RWPE1 (cell line): Measurements from ENCODE around the gene SHROOM3.
"Not testable (repeated sequence)": the region's sequence is repeated elsewhere in the genome, so short reads cannot be mapped to it uniquely, and the experiment has no call there.

Source experiments
- CTCF ChIA-PET: fragments of 350-600 bp; sonication (Branson Sonifier 250); formaldehyde crosslinking; extraction: SDS; loops from one replicate; lab custom pipeline; 2021; lab: Yijun Ruan, JAX
- POLR2A ChIA-PET: fragments of 400-600 bp; formaldehyde crosslinking; extraction: SDS; loops from one replicate; lab custom pipeline; 2020; ENCODE audit warnings: antibody characterized with exemption; ENCODE audit not compliant: low non-redundant PET; lab: Yijun Ruan, JAX
- DNase-seq: peaks from one replicate; pipeline ENCODE4 v3.0.0; 2012; ENCODE audit warnings: low spot score
- H3K27ac ChIP-seq: fragments of 450-650 bp; 2 replicates; pipeline ENCODE4 v1.5.1; 2017
- TF ChIP-seq, protein P1 (sequence below): fragments of 450-650 bp; conservative IDR thresholded peaks from 2 replicates; pipeline ENCODE4 v1.5.1; 2017; ENCODE audit warnings: low read depth, mild to moderate bottlenecking

The SHROOM3 gene

GRCh38 chr4:76606645-76607265 lies 171.7 kb downstream of the SHROOM3 start:
- CTCF ChIA-PET = no interaction called here
- TF ChIP-seq, protein P1, sequence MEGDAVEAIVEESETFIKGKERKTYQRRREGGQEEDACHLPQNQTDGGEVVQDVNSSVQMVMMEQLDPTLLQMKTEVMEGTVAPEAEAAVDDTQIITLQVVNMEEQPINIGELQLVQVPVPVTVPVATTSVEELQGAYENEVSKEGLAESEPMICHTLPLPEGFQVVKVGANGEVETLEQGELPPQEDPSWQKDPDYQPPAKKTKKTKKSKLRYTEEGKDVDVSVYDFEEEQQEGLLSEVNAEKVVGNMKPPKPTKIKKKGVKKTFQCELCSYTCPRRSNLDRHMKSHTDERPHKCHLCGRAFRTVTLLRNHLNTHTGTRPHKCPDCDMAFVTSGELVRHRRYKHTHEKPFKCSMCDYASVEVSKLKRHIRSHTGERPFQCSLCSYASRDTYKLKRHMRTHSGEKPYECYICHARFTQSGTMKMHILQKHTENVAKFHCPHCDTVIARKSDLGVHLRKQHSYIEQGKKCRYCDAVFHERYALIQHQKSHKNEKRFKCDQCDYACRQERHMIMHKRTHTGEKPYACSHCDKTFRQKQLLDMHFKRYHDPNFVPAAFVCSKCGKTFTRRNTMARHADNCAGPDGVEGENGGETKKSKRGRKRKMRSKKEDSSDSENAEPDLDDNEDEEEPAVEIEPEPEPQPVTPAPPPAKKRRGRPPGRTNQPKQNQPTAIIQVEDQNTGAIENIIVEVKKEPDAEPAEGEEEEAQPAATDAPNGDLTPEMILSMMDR = no peak
- POLR2A ChIA-PET = no interaction called here
- no peak overlapping the region for H3K27ac ChIP-seq
- no peak for DNase-seq

DNA sequence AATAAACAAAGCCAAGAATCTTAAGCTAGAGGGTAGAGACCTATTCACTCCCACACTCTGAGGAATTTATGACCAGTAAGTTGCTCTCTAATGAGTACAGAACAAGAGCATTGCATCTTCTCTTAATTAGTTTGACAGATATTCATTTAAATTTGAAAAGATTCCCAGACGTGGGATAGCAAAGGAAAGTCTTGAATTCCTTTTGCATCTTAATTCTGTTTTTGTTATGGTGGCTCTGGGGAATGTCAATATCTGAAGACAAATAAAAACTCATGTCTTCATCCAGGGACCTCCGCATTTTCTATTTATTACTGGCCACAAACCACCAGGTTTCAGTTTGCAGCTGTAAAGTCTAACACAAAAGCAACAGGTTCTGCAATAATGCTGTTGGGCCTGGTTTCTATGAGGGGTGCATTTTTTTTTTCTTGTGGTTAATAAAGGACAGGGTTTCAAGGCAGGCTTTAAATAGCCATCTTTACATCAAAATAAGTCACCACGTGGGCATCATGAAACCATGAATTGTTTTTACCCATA lies 172.3 kb downstream of the SHROOM3 start:
- ChIA-PET CTCF (no interaction called here), POLR2A (no interaction called here)
- no peak for DNase-seq
- H3K27ac ChIP-seq = no peak overlapping the region
- TF ChIP-seq, protein P1 = no peak

DNA sequence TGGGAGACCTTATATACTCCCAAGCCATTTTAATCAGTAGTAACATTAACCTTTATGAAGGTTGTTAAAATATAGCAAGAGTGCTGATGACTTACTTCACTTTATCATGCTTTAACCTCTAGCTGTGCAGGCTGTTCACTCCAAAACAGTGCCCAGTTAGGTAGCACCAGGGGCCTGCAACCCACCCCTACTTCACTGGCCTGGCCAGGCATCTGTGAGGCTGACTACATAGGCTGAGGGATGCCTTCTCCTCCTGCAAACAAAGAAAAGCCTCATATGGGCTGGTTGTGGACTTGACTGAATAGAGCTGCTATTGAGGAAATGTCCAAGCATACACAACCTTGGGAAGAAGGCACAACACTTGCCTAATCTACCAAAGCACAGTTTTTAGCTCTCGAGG lies 172.8 kb downstream of the SHROOM3 start:
- ChIA-PET CTCF (no interaction called here), POLR2A (no interaction called here)
- TF ChIP-seq, protein P1 = no peak
- no peak overlapping the region for H3K27ac ChIP-seq
- DNase-seq = no peak

- CTCF ChIA-PET = interaction anchor here (0.5 kb wide), 1 partner anchor 1043 kb away, joined by 3 read pairs; no protein-coding TSS in a partner anchor
- not testable (repeated sequence) for H3K27ac ChIP-seq
Measured at GRCh38 chr4:76608549-76608948, 173.5 kb downstream of the SHROOM3 start.

DNA sequence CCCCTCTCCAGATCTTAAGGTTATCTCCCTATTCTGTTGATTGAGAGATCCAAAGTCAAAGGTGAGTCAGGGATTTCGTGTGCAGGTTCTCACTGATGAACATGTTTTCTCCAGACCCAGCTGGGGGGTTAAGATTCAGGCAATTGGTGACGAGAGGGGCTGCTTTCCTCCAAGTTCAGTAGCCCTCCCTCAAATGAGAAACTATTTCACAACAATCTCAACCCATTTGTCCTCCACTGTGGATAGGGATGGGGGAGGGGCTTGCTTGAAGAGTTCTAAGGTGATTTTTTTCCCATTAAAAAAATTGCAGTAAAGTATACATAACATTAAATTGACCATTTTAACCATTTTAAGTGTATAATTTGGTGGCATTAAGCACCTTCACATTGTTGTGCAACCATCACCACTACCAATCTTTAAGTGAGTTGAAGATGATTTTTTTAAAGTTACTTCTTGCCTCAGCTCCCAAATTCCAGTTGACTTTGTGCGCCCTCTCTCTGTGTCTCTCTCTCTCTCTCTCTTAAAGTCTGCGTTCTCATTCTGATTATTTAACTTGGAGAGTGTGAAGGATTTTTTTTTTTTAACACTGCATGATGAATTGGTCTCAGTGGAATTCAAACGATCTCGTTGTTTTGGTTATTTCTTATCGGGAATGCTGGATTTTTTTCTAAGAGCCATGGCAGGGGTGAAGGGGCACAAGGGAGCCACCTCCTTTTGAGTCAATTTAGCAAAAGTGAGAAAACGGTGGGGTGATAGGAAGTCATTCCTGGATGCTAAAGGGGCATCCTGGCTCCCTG lies 175.9 kb downstream of the SHROOM3 start:
- CTCF ChIA-PET = no interaction called here
- POLR2A ChIA-PET = no interaction called here
- TF ChIP-seq, protein P1 = no peak
- DNase-seq = no peak
- no peak overlapping the region for H3K27ac ChIP-seq

More at GRCh38 chr4:76608549-76608948, 173.5 kb downstream of the SHROOM3 start:
- DNase-seq, POLR2A ChIA-PET: not testable (repeated sequence)

DNA sequence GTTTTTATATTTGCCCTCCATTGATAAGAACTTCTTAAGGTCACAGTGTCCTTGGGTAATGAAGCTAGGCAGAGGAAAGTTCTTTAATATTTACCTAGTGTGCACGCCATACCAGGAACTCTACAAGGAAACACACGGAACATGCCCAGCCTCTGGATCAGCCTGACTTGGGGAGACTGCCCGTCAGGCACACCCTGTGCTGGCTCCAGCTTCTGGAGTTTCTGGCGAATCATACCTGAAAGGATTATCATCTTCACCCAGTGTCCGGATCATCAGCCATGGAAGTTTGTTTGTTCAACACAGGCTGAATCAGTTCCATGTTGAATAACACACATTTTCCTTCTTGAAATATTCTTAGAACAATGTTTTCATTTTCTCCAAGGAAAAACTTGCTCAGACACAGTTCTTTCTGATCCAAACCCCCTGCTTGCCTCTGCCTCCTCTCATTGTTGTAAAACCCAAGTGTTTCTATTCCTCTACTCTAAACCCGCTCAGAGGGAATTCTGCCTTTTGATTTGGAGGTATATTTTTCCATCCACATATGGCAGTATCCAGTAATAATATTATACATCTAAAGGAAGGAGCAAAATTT lies 176.7 kb downstream of the SHROOM3 start:
- no peak for DNase-seq
- TF ChIP-seq, protein P1 = no peak
- CTCF ChIA-PET = no interaction called here
- POLR2A ChIA-PET = no interaction called here
- H3K27ac ChIP-seq = no peak overlapping the region
